GM12873 (cell line): ENCODE measurements around the gene PARD3.

Experiments used
- CTCF ChIP-seq: IDR thresholded peaks from 2 replicates; pipeline ENCODE4 v1.5.1; 2012; ENCODE audit warnings: low read depth, mild to moderate bottlenecking, moderate library complexity, low read length, control low read depth; ENCODE audit not compliant: insufficient read depth; ENCODE audit errors: missing control alignments

The PARD3 gene

GRCh38 chr10:34111179-34111578, 703.9 kb downstream of the PARD3 start:
- no peak for TF ChIP-seq CTCF

GRCh38 chr10:34109952-34110702, 705.0 kb downstream of the PARD3 start:
- TF ChIP-seq CTCF = no peak

GRCh38 chr10:34109495-34109894, 705.6 kb downstream of the PARD3 start:
- TF ChIP-seq CTCF = no peak

- TF ChIP-seq CTCF = no peak
These were observed 707.2 kb downstream of the PARD3 start for GRCh38 chr10:34107626-34108516.

GRCh38 chr10:34106356-34106885, 708.7 kb downstream of the PARD3 start:
- no peak for TF ChIP-seq CTCF

- no peak for TF ChIP-seq CTCF
These were observed 710.1 kb downstream of the PARD3 start for GRCh38 chr10:34104829-34105572.
